ENCODE results near the gene MAML1. TPM values are rescaled to one million over a fixed set of nuclear protein-coding genes. Genes with fewer than 3 reads are reported as not detected.

Gene MAML1
- total and polyA plus RNA-seq, 2 experiments from 2014 or later, result 9.6 to 43.9 TPM

GRCh38 chr5:179747811-179748210 is 15.2 kb downstream of the MAML1 start (continued):
- TF ChIP-seq ZNF462 (CRISPR knock-in tag; IDR thresholded peaks at IDR 0.05), result no peak

- H3K9me2 ChIP-seq (ENCODE audit: insufficient read depth), result no peaks in the 10 kb centered on the region
- no peak overlapping the region for H3K4me3 ChIP-seq
- peaks cover 3% of the 10 kb centered on the region; the same call in 1 of the 2 replicates for H3K36me3 ChIP-seq (ENCODE audit: insufficient read depth)
- ATAC-seq (peak; percentile 62), DNase-seq (ENCODE audit: low spot score) (peak; percentile 35)
- H3K4me1 ChIP-seq (ENCODE audit: insufficient read depth), result peaks cover 15% of the 10 kb centered on the region
- H3K79me2 ChIP-seq (replicated peaks; ENCODE audit: insufficient read depth), result peaks cover 98% of the 10 kb centered on the region
- H3K4me1 Mint-ChIP-seq, result peaks cover 16% of the 10 kb centered on the region
- H3K27me3 Mint-ChIP-seq (ENCODE audit: insufficient read depth, low read depth, poor library complexity), result peaks cover 4% of the 10 kb centered on the region
- no peaks in the 10 kb centered on the region for H3K27me3 ChIP-seq (ENCODE audit: insufficient read depth)
- 0 out of 2 replicates have a peak overlapping the region, but pooled peaks have one; percentile 32 for H3K27ac Mint-ChIP-seq
- peaks cover 14% of the 10 kb centered on the region; the same call in 1 of the 2 replicates for H3F3A ChIP-seq (replicated peaks; ENCODE audit: low read depth)
- H3K27ac ChIP-seq (ENCODE audit: low read depth), result 0 out of 2 replicates have a peak overlapping the region, but pooled peaks have one; percentile 39
- H2AFZ ChIP-seq, result no peak overlapping the region
- no peak overlapping the region for H3K4me3 Mint-ChIP-seq
- H3K36me3 Mint-ChIP-seq (ENCODE audit: low read depth), result peaks cover 20% of the 10 kb centered on the region
- H4K20me1 ChIP-seq (replicated peaks; ENCODE audit: insufficient read depth), result peaks cover 41% of the 10 kb centered on the region
- H3K9me3 Mint-ChIP-seq, result no peaks in the 10 kb centered on the region; the same call in 1 of the 3 replicates
- TF ChIP-seq ZNF114 (CRISPR knock-in tag; IDR thresholded peaks at IDR 0.05) (no peak), CTCF (conservative IDR thresholded peaks at IDR 0.05; ENCODE audit: low read depth in 2 of 2) (peak; percentile 21 to 39), ZNF331 (CRISPR knock-in tag; IDR thresholded peaks at IDR 0.05; ENCODE audit: low read depth) (no peak)
- H3K4me2 ChIP-seq, result no peak overlapping the region
Observed at GRCh38 chr5:179749857-179750508, 17.4 kb downstream of the MAML1 start.

Data from GM23338 (cell line).